Jurkat, Clone E6-1 (cell line): ENCODE data around the gene BLOC1S3.

Experiments
- DNase-seq: peaks from one replicate; pipeline ENCODE4 v3.0.0-alpha.2; 2011; ENCODE audit warnings: low read depth, low spot score
- H3K4me3 ChIP-seq: 2 replicates; pipeline ENCODE4 v1.5.1; 2011; ENCODE audit warnings: mild to moderate bottlenecking, low read length, control low read depth, moderate library complexity

BLOC1S3 gene

DNA sequence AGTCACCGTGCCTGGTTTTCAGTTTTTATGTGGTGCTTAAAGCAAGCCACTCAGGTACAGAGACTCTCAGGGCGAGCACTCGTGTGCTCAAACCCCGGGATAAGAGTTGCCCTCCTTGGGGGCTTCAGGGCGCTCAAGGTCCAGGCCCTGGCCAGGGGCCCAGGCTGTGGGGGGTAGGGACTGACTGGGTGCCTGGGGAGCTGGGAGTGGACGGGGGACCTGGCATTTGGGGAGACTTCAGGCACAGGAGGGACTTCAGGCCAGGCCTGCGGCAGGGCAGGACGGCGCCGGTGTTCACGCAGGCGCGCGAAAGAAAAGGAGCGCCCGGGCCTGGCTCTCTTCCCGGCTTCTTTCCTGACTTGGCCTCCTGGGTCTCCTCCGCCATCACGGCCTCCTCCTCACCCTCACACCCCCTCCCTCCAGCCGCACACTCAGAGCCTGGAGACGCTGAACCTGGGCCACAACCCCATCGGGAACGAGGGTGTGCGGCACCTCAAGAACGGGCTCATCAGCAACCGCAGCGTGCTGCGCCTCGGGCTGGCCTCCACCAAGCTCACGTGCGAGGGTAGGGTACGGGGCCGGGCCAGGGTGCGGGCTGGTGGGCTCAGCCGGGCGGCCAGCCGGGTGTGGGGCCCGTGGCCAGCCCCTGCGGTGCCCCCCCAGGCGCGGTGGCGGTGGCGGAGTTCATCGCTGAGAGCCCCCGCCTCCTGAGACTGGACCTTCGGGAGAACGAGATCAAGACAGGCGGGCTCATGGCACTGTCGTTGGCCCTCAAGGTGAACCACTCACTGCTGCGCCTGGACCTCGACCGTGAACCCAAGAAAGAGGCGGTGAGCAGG lies 33.9 kb upstream of the BLOC1S3 start:
- no peak for DNase-seq
- H3K4me3 ChIP-seq, result no peak overlapping the region

DNA sequence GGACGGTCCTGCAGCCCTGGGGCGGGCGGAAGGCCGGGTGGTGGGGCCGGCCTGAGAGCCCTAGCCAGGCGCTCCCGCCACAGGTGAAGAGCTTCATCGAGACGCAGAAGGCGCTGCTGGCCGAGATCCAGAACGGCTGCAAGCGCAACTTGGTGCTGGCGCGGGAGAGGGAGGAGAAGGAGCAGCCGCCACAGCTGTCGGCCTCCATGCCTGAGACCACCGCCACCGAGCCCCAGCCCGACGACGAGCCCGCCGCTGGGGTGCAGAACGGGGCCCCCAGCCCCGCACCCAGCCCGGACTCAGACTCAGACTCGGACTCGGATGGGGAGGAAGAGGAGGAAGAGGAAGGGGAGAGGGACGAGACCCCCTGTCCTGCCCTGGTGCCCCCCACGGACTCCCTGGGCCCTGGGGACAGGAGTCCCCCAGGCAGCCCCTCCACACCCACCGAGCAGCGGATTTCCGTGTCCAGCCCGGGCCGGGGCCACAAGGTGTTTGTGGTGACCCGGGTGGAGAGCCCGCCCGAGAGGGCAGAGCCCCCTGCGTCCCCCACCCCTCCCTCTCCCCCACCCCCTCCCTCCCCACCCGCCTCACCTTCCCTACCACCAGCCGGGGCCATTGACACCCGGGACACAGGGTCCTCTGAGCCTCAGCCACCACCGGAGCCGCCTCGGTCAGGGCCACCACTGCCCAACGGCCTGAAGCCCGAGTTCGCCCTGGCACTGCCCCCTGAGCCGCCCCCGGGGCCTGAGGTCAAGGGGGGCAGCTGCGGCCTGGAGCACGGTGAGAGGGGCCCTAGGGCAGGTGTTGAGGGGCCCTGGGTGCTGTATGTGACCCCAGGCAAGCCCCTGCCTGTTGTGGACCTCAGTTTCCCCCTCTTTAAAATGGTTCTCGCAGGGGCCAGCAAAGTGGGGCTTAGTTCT lies 33.1 kb upstream of the BLOC1S3 start:
- no peak overlapping the region for H3K4me3 ChIP-seq
- no peak for DNase-seq

DNA sequence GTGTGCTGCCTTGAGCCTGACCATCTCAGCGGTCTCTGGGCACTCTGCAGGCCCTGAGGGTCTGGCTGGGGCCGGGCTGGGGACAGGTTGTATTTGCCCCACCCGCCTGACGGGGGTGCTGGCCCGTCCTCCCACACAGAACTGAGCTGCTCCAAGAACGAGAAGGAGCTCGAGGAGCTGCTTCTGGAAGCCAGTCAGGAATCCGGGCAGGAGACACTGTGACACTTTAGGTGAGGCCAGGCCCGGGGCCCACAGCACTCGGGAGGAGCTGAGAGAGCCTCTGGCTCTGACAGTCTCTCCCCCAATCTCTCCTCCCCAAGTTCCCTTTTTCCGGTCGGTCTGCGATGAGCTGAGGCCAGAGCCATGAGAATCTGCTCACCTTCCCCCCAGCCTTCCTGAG lies 32.3 kb upstream of the BLOC1S3 start:
- no peak for DNase-seq
- no peak overlapping the region for H3K4me3 ChIP-seq

DNA sequence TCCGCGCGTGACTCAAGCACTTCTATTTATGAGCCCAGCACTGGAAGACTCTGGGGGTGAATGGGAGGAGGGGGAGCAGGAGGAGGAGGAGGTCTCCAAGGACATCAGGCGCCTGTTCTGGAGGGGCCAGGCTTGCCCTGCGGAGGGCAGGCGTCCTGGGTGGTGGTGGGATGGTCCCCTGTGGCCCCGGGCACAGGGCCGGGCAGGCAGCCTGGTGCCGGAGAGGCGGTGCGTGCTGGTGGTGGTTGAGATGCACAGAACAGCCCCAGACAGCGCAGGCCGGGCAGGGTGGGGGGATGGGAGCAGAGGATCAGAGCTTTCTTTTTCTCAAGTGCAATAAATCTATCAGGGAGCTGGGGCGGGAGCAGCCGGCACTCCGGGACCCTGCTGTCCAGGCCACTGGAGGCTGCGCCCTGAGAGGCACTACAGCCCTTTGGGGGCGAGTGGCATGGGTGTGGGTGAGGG lies 31.8 kb upstream of the BLOC1S3 start:
- no peak for DNase-seq
- H3K4me3 ChIP-seq, result no peak overlapping the region

DNA sequence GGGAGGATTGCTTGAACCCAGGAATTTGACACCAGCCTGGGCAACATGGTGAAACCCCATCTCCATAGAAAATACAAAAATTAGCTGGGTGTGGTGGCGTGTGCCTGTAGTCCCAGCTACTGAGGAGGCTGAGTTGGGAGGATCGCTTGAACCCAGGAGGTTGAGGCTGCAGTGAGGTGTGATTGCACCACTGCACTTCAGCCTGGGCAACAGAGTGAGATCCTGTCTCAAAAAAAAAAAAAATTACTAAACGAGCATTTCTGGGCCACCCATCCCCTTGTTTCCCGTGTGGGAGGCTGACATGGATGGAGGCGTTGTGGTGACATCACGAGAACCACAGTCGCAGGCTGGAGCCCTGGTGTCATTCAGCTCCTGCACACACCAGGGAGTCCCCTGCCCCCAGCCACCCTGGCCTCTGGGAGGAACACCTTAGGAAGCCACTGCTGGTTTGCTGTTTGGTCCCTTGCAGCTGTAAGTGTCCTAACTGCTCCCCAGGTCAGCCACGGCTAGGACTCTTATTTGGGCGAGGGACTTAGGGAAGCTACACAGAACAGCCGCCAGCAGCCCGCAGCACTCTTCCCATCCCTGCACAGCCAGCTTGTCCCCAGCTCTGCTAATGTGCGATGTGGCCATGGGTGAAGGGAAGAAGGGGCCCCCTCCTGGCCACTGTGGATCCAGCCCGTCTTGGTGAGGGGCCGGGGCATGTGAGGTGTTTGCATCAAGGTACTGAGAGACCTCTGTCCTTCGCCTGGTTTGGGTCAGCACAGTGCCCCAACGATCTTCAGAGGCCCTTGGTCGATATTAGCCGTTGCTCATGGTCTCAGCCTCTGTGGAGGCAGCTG lies 30.5 kb upstream of the BLOC1S3 start:
- H3K4me3 ChIP-seq, result no peak overlapping the region
- DNase-seq, result no peak

DNA sequence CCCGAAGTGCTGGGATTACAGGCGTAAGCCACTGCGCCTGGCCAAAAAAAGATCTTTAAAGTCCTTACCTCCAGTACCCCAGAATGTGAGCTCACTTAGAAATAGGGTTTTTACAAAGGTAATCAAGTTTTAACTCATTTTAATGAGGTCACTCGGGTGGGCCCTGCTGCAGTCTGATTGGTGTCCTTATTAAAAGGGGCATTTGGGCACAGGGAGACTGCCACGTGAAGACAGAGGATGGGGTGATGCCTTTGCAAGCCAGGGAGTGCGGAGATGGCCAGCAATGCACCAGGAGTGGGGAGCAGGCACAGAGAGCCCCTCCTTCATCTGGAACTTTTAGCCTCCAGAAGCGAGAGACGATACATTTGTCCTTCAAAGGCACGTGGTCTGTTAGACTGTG lies 29.5 kb upstream of the BLOC1S3 start:
- DNase-seq, result no peak
- H3K4me3 ChIP-seq, result no peak overlapping the region

DNA sequence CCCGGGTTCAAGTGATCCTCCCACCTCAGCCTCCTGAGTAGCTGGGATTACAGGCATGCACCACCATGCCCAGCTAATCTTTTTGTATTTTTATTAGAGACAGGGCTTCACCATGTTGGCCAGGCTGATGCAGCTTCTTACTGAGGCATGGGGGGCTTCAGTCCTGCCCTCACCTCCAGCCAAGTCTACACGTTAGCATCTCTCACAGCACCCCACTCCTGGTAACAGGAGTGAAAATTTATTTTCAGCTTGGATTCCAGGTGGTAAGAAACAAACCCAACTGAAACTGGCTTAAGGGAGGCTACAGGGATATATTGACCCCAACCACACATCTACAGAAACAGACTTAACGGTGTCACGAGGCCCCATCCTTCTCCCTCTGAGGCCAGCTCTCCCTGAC lies 28.4 kb upstream of the BLOC1S3 start:
- DNase-seq, result no peak

DNA sequence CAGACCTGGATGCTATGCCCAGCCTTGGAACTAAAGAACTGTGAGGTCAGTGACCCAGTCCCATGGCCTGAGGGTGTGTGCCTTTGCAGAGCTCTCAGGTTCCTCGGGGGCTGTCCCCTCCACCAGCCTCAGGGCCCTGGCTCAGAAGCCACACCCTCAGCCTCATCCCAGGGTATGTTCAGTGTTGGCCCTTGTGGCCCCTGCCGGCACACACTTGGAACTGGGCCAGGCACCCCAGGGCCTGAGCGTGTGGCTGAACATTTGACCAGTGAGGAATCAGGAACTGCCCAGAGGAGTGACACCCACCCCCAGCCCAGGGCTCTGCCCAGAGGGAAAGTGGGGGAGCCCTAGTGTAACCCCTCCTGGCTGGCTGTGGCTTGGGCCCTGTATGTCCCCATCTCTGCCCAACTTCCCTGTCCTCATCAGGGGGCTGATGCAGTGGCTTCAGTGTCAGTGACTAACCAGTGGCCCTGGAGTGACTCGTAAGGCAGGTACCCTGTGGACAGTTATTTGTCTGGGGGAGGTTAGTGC lies 27.8 kb upstream of the BLOC1S3 start:
- H3K4me3 ChIP-seq, result no peak overlapping the region
- no peak for DNase-seq

More for the DNA sequence above, 28.4 kb upstream of the BLOC1S3 start:
- no peak overlapping the region for H3K4me3 ChIP-seq

DNA sequence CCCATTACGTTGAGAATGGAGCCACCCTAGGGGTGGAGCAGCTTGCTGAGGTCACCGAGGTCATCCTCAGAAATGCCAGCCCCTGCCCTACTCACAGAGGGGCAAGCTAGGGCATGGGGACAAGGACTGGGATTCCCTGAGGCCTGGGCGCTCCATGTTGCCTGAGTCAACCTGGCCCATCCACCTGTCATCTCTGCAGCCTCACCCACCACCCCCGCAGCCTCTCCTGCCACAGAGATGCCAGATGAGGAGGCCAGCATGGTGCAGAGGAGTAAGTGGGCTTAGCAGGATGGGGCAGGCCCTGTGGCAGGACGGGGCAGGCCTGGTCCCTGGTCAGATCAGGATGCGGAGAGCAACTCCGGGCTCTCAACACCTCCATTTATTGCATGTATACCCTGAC lies 27.3 kb upstream of the BLOC1S3 start:
- DNase-seq, result no peak
- no peak overlapping the region for H3K4me3 ChIP-seq

DNA sequence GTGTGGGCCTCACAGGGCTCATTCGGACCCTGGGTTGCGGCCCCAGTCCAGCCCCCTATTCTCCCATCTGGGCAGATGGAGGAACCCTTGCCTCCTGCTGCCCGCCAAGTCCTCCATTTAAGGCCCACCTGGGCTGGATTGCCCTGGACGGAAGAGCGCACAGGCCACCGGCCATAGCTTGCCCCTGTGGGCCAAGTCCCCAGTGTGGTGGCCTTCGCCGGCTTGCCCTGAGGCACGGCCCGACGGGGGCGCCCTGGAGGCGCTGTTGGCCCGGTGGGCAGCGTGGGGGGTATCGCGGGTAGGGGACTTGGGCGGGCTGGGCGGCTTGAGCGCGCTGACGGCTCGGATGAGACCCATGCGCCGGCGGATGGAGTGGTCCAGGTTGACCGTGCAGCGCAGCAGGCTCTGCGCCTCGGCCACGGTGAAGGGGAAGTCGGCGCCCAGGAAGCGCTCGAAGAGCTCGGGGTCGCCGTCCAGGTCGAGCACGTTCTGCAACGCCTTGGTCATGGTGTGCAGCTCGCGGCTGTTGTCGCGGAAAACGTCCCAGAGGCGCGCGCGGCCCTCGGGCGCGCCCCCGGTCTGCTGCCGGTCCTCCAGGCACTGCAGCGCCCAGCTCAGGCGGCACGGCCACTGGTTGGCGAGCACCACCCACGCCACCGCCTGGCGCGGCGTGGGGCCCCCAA lies 26.6 kb upstream of the BLOC1S3 start:
- no peak for DNase-seq
- H3K4me3 ChIP-seq, result no peak overlapping the region

DNA sequence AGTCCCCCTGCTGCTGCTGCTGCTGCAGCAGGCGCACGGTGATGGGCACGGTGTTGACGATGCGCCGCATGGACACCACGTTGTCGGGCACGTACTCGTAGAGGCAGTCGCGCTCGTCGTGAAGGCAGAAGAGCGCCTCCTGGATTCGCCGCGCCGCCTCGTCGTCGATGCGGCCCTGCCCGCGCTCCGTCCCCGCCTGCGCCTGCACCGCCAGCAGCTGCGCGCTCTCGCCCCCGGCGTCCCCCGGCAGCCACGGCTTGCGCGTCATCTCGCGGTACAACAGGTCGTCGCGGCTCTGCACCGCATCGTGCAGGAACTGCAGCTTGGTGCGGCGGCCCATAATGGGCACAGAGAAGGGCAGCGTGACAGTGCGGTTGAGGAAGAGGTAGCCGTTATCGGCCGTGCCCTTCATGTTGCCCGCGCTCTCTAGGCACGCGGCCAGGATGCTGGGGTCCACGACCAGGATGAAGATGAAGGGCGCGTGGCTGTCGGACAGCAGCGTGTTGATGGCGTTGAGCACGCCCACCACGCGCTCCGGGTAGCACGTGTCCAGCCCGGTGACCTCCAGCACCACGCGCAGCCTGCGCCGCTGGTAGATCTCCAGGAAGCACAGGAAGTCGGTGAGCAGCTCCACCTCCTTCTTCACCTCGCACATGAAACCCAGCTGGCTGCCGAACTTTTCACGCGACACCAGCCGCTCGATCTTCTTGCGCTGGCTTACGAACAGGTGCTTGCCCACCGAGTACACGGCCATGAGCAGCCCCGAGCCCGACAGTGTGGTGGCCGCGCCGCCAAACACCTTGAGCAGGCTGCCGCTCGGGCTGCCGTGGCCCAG lies 25.9 kb upstream of the BLOC1S3 start:
- no peak overlapping the region for H3K4me3 ChIP-seq
- DNase-seq, result no peak

DNA sequence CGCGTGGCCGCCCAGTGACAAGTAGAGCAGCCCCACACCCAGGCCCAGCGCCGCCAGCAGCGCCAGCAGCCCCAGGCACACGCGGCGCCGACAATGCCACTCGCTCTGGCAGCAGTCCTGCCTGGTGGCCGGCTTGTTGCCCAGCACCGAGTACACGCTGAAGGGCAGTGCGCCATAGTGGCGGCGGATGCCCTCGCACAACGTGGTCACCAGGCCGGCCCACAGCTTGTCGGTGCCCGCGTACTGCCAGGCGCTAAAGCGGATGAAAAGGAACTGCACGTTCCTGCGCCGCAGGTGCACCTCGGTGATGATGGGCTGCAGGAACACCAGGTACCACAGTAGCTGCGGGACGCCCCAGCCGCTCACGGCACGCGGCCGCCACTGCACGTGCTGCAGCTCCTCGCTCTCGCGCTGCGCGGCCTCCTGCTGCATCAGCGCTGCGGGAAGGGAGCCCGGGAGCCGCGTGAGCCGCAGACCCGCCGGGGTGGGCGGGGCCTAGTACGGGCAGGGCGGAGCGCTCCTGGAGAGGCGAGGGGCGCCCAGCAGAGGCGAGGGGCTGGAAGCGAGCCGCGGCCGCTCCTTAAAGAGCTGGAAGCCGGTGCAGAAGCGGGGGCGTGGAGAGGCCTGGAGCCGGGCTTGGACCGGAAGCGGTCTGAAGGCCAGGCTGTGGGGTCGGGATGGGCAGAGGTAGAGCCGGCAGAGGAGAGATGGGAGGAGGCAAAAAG lies 25.1 kb upstream of the BLOC1S3 start:
- no peak for DNase-seq
- H3K4me3 ChIP-seq, result no peak overlapping the region

DNA sequence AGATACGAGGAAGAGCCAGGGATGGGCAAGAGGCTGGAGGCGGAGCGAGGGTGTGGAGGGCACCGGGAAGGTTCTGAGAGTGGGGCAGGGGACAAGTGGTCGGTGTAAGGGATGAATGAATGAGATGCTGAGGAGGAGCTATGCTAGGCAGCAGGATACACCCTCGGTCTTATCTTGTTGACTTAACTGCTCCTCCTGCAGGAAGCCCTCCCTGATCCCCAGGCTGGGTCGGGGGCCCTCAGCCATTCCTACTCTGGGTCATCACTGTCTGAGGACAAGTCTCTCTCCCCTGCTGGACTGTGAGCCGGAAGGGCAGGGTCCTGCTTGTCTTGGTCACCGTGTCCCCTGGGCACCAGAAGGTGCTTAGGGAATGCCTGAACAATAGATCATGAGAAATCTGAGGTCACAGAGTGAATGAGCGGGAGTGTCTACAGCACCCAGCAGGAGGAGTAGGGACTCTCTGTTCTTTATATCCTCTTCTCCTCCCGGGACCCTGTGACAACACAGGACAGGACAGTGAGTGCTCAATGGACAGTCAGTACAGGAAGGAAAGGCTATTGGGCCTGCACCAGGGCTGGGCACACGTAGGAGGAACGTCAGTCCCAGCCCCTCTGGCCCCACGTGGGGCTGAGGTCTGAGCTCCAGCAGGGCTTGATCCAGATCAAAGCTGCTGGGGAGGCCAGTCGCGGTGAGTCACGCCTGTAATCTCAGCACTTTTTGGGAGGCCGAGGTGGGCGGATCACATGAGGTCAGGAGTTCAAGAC lies 24.3 kb upstream of the BLOC1S3 start:
- no peak for DNase-seq
- H3K4me3 ChIP-seq, result no peak overlapping the region

DNA sequence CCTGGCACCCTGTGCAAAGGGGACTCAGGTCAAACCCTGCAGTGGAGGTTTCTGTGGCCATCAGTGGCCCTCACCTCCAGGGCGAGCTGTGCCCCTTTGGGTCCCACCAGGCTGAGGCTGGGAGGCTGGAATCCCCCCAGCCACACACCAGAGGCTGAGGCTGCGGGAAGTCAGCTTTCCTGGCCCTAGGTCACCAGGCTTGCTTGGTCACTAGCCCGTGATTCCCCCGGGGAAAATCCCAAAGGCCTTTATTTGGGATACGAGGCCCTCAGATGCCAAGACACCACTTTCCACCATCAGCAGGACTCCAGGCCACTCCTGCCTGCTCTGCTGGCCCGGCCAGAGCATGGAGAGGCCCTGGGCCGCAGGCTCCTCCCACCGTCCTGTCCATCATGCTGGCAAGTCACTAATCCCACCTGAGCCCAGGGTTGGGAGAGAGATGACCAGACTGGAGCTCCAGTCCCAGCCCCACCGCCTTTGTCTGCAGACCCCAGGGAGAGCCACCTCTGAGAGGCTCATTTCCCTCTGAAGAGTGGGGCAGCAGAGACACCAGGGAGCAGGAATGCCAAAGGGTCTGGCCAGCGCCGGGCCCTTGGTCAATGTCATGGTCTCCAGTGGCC lies 22.5 kb upstream of the BLOC1S3 start:
- no peak for DNase-seq

DNA sequence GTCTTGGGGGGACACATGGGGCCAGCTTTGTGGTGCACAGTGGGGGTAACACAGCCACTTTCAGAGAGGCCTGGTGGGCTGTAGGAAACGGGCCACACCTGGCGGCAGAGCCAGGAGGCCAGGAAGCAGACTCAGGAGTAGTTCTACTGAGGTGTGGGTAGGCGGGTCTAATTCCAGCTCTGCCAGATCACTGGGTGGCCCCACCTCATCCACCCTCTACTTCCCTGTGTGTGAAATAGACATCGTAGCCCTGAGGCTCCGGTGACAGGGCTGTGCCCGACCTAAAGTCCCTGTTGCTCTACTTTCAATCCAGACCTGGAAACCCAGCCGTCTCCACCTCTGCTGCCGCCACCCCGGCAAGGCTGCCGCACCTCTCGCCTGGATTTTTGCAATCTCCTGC lies 21.8 kb upstream of the BLOC1S3 start:
- no peak overlapping the region for H3K4me3 ChIP-seq
- DNase-seq, result no peak

More for the DNA sequence above, 22.5 kb upstream of the BLOC1S3 start:
- no peak overlapping the region for H3K4me3 ChIP-seq
